HG03097 (cell line): Measurements from ENCODE around the gene SETD9.
A peak's percentile ranks its signal among the peaks of the same experiment; 100 is the strongest.

Source experiments
- ATAC-seq: cut with Tn5 transposase; IDR thresholded peaks from one replicate; pipeline ENCODE4 v1.9.1; 2021; ENCODE audit not compliant: unreplicated experiment, low FRiP score

SETD9 gene, protein sequence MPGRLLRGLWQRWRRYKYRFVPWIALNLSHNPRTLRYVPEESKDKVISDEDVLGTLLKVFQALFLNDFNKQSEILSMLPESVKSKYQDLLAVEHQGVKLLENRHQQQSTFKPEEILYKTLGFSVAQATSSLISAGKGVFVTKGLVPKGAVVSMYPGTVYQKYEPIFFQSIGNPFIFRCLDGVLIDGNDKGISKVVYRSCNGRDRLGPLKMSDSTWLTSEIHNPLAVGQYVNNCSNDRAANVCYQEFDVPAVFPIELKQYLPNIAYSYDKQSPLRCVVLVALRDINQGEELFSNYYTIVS

DNA sequence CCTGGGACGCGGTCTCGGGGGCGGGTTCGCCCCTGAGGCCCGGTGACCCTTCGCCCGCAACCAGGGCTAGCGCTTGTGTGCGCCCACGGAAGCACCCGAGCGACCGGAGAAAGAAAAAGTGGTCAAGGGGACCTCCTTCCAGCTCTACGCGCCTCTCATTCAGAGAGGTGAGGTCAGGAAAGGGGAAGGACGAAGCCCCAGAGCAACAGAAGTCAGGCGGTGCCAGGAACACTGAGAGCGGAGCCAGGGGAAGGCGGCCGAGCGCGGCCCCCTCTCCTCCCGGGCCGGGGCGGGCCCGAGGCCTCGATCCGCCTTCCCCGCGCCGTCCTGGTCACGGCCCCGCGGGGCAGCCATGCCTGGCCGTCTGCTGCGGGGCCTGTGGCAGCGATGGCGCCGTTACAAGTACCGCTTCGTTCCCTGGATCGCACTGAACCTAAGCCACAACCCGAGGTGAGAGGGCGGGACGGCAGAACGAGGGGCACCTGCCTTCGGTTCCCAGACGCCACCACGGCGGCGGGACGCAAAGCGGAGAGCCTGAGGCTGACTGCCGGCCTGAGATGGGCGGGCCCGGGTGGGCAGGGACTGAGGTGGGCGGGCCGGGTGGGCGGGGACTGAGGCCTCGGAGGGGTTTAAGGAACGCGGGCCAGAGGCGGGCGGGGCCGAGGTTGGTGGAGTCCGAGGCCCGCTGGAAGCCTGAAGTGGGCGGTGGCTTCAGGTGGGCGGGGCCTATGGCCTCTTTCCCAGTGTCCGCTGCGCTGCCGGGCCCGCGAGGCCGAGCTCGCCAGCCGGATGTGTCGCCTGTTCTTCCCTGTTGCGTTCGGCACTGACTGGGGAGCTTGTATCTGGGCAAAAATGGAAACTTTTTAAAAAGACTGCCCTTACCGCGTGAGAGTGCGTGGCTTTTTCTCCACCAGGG is at the start of gene SETD9:
TSS of gene SETD9 (plus strand) at position 303 of the 916 bp plus-strand sequence. CDS start at position 353, 50 bp downstream.
- peak; percentile 85 for ATAC-seq

- ATAC-seq, result no peak
These were observed 47.4 kb upstream of the SETD9 start for GRCh38 chr5:56861893-56862485.

- ATAC-seq, result no peak
These were observed 46.5 kb upstream of the SETD9 start for GRCh38 chr5:56862909-56863308.

GRCh38 chr5:56871777-56872176 is 37.6 kb upstream of the SETD9 start:
- no peak for ATAC-seq

DNA sequence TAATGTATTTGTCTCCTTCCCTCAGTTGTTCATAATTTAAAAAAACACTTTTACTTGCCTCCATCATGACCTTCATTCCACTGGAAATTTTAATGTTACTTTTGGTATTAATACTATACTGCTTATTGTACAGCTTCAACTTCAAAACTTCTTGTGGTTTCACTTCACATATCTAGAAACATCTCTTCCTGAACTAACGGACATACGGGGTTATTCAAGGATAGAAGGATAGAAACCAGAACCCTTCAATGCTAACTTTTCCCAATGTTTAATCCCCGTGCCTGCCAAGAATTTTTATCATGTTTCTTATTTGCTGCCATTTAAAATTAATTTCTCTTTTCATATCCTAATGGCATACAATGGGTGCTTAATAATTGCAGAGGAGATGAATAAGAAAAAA is 36.3 kb upstream of the SETD9 start:
- no peak for ATAC-seq

DNA sequence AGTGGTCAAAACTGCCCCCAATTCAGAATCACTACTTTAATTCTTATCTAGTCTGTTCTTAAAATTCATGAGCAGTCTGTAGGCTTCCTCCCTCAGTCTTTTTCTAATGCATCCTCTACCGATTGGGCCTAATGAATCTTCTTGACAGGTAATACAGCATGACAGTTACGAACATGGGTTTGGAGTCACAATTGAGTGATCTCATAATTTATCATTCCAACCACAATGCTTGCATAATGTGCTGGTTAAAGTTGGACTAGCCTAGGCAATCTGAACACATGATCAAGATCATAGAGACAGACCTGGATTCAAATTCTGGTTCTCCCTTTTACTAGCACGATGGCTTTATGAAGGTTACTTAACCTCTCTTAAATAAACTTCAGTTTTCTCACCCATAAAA is 33.1 kb upstream of the SETD9 start:
- no peak for ATAC-seq

GRCh38 chr5:56881571-56881970 is 27.8 kb upstream of the SETD9 start:
- ATAC-seq, result no peak

DNA sequence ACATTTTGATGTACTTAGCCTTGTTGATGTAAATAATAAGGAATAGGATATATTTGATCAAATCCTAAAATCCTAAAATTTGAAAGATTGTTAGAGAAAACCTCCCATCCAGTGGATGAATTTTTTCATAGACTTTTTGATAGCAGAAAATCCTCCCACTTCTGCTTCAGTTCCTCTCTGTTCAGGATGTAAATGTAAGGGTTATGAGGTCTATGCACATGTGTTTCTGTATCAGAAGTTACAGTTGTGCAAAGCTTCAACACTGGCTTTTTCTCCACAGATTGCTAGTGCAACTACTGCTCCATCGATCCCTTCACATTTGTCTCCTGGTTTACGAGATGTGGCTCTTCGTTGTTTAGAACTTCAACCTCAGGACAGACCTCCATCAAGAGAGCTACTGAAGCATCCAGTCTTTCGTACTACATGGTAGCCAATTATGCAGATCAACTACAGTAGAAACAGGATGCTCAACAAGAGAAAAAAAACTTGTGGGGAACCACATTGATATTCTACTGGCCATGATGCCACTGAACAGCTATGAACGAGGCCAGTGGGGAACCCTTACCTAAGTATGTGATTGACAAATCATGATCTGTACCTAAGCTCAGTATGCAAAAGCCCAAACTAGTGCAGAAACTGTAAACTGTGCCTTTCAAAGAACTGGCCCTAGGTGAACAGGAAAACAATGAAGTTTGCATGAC is 16.0 kb upstream of the SETD9 start:
- no peak for ATAC-seq

- ATAC-seq, result no peak
These were observed 12.6 kb upstream of the SETD9 start for GRCh38 chr5:56896763-56897162.

DNA sequence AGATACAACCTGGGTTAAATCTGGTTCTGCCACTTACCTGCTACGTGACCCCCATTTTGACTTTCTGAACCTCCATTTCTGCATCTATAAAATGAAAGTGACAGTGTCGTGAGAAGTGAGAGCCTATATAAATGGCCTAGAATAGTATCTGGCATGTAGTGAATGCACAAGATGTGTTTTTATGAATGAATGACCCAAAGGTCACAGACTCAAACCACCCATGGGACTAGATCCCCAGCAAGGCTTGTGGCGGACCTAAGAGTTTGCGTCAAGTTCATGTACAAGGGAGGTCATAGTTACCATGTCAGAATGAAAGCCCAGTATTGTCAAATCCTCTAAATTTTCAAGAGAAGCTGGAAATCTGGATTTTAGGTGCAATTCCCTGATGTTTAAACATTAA is 11.2 kb upstream of the SETD9 start:
- ATAC-seq, result no peak

- no peak for ATAC-seq
These were observed 9.0 kb upstream of the SETD9 start for GRCh38 chr5:56900395-56900794.

DNA sequence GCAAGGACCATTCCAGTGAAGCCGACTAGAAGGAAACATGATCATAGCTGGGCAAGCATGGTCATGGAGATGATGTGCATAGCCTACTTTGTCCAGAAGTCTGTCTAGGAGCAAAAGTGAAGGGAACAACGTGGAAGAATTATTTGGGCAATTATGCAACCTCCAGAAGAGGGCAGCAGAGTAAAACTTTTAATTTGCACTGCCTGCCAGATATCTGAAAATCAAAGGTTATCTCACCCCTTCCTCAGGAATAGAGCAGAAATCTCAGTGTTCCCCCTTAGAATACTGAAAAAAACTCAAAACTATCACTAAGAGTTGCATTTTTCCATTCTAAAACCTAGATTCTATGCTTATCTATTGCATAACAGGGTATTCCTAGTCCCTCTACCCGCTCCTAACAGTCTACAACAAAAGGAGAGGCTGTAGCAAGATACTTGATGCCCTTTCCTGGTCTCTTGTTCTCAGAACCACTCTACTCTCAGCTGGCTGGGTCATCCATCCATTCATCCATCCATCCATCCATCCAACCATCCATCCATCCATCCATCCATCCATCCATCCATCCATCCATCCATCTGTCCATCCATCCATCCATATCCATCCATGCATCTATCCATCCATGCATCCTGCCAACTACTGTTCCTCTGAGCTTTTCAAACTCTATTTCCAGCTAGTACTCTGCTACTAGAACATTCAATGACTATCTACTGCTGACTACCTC is 8.4 kb upstream of the SETD9 start:
- no peak for ATAC-seq

GRCh38 chr5:56908942-56909293 is 478 bp upstream of the SETD9 start:
- peak; percentile 39 for ATAC-seq

- ATAC-seq, result peak; percentile 12
These were observed 992 bp downstream of the SETD9 start for GRCh38 chr5:56910210-56910965.

DNA sequence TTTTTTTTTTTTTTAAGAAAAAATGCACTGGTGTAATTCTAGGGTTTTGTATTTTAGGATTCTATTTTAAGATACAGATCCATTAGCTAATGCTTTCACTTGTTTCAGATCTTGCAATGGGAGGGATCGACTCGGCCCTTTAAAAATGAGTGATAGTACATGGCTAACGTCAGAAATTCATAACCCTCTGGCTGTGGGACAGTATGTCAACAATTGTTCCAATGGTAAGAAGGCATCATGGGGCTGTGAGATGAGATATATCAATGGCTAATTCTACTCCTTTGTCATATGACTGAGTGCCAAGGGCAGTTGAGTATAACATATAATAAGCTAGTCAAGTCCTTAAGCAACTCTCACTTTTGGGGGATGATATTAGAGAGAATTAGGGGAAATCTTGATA is 4.4 kb downstream of the SETD9 start:
- ATAC-seq, result no peak

DNA sequence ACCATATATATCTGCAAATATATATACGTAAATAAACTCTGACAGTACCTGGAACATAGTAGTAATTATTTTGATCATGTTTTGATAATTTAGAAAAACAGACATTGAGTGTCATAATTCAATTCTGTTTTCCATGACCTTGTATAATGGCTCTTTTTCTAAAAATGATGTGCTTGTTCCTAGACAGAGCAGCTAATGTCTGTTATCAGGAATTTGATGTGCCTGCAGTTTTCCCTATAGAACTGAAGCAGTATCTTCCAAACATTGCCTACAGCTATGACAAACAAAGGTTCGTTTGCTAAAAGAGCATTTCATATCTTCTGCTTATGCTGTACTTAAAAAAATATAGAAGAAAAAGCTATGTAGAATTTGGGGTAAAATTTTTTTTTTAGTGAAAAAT is 5.3 kb downstream of the SETD9 start:
- ATAC-seq, result no peak

DNA sequence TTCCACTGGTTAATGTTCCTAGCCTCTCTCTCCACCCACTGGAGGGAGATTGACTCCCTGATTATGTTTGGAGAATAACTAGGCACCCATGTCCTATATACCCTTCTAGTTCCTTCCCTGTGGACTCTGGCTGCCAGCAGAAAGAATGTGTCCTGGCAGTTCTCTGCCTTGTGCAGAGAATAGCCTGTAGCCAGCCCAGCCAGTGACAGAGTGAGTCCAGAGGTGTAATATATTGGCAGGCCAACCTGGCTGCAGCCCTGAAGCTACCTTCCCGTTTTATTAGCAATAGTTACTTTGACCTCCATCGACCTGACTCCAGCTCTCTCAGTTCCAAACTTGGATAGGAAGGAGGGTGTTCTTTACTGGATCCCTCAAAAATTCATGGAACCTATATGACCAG is 8.1 kb downstream of the SETD9 start:
- ATAC-seq, result no peak

DNA sequence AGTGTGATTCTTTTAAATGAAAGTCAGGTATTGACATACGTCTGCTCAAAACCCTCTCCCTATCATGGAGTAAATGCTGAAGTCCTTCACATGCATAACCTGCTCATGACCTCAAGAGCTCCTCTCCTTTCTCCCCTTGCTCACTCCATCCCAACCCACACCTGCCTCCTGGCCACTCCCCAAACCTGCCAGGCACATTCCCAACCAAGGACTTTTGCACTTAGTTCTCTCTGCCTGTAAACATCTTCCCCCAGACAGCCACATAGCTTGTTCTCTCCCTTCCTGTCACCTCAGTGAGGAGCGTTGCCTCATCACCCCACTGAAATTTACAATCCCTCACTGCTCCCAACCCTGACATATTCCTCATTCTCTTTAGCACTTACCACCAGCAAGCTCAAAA is 8.7 kb downstream of the SETD9 start:
- ATAC-seq, result no peak

- ATAC-seq, result no peak
These were observed 10.7 kb downstream of the SETD9 start for GRCh38 chr5:56919942-56920662.
